GM10266 (cell line): ENCODE measurements around the gene KRT79.
"Not testable (repeated sequence)": the region's sequence is repeated elsewhere in the genome, so short reads cannot be mapped to it uniquely, and the experiment has no call there.

Experiments
- DNase-seq: peaks from one replicate; pipeline ENCODE4 v3.0.0; 2012; ENCODE audit errors: extremely low spot score
- CTCF ChIP-seq: IDR thresholded peaks from 2 replicates; pipeline ENCODE4 v1.5.1; 2012; ENCODE audit warnings: mild to moderate bottlenecking, low read depth; ENCODE audit not compliant: control insufficient read depth, insufficient read depth; ENCODE audit errors: missing control alignments

Gene KRT79

GRCh38 chr12:52833922-52834726 is at the start of gene KRT79:
KRT79 (minus strand) TSS chr12:52834311; CDS start chr12:52834260, 51 bp downstream.
- TF ChIP-seq CTCF: no peak
- DNase-seq: no peak

- DNase-seq: not testable (repeated sequence)
These were observed 46.4 kb upstream of the KRT79 start for GRCh38 chr12:52880499-52880898.

- peak; percentile 74 for TF ChIP-seq CTCF
- peak; percentile 69 for DNase-seq
These were observed 45.6 kb upstream of the KRT79 start for GRCh38 chr12:52879394-52880351.

GRCh38 chr12:52878507-52879393 is 44.6 kb upstream of the KRT79 start:
- no peak for TF ChIP-seq CTCF
- DNase-seq: no peak

- TF ChIP-seq CTCF: no peak
- no peak for DNase-seq
These were observed 43.1 kb upstream of the KRT79 start for GRCh38 chr12:52877242-52877641.

GRCh38 chr12:52876372-52876771 is 42.3 kb upstream of the KRT79 start:
- no peak for DNase-seq
- TF ChIP-seq CTCF: no peak
